DOHH2 (cell line): ENCODE measurements around the gene TAPT1.

Experiments
- H3F3A ChIP-seq: fragments of 200-600 bp; sonication (generic), shearing (Covaris generic); 2 replicates; pipeline ENCODE4 v1.6.0; 2016; ENCODE audit warnings: antibody characterized with exemption, mild to moderate bottlenecking; ENCODE audit not compliant: control insufficient read depth, insufficient read depth
- H3K27ac ChIP-seq: fragments of 200-600 bp; sonication (generic); 2 replicates; pipeline ENCODE4 v1.5.1; 2014; ENCODE audit warnings: low read depth, mild to moderate bottlenecking, low read length, moderate library complexity
- H3K27me3 ChIP-seq: fragments of 200-600 bp; sonication (generic); 2 replicates; pipeline ENCODE4 v1.6.1; 2014; ENCODE audit warnings: mild to moderate bottlenecking, low read length, mixed read lengths; ENCODE audit not compliant: control insufficient read depth
- H3K36me3 ChIP-seq: fragments of 200-600 bp; sonication (generic); 2 replicates; pipeline ENCODE4 v1.6.1; 2014; ENCODE audit warnings: mild to moderate bottlenecking, low read length, moderate library complexity, mixed read lengths; ENCODE audit not compliant: control insufficient read depth
- H3K4me1 ChIP-seq: fragments of 200-600 bp; sonication (generic); 2 replicates; pipeline ENCODE4 v1.6.1; 2014; ENCODE audit warnings: mild to moderate bottlenecking, low read length, mixed read lengths; ENCODE audit not compliant: control insufficient read depth
- H3K4me2 ChIP-seq: fragments of 200-600 bp; sonication (generic); 2 replicates; pipeline ENCODE4 v1.6.0; 2014; ENCODE audit warnings: mild to moderate bottlenecking, low read length, moderate library complexity
- H3K4me3 ChIP-seq: fragments of 200-600 bp; sonication (generic); 2 replicates; pipeline ENCODE4 v1.5.1; 2014; ENCODE audit warnings: mild to moderate bottlenecking, low read length, mixed read lengths
- H3K79me2 ChIP-seq: fragments of 200-600 bp; sonication (generic); 2 replicates; pipeline ENCODE4 v1.6.1; 2014; ENCODE audit warnings: mild to moderate bottlenecking, low read length, mixed read lengths; ENCODE audit not compliant: control insufficient read depth
- H3K9me2 ChIP-seq: fragments of 200-600 bp; sonication (generic); replicated peaks from 2 replicates; pipeline ENCODE4 v1.6.1; 2014; ENCODE audit warnings: mild to moderate bottlenecking, low read length, mixed read lengths; ENCODE audit not compliant: control insufficient read depth
- H3K9me3 ChIP-seq: fragments of 200-600 bp; sonication (generic); 2 replicates; pipeline ENCODE4 v1.6.1; 2014; ENCODE audit warnings: antibody characterized with exemption, low read length, mixed read lengths; ENCODE audit not compliant: control insufficient read depth, insufficient read depth
- H4K20me1 ChIP-seq: fragments of 200-600 bp; sonication (generic); 2 replicates; pipeline ENCODE4 v1.6.0; 2014; ENCODE audit warnings: low read depth, mild to moderate bottlenecking, antibody characterized with exemption, low read length, moderate library complexity; ENCODE audit not compliant: control insufficient read depth, insufficient read depth
- CTCF ChIP-seq: fragments of 200-600 bp; sonication (generic); IDR thresholded peaks from one replicate; pipeline ENCODE4 v1.5.1; 2014; ENCODE audit warnings: antibody characterized with exemption, mild to moderate bottlenecking, low read depth, low read length; ENCODE audit not compliant: poor library complexity, severe bottlenecking
- EZH2phosphoT487 ChIP-seq: fragments of 200-600 bp; sonication (generic); IDR thresholded peaks from 2 replicates; pipeline ENCODE4 v1.6.1; 2017; ENCODE audit warnings: borderline replicate concordance, mild to moderate bottlenecking, antibody characterized with exemption, low read length, moderate library complexity, mixed read lengths

Gene TAPT1

GRCh38 chr4:16159286-16159685 is 67.0 kb downstream of the TAPT1 start:
- H3K9me2 ChIP-seq = no peaks in the 10 kb centered on the region
- H3K27me3 ChIP-seq = no peaks in the 10 kb centered on the region
- no peaks in the 10 kb centered on the region for H3F3A ChIP-seq
- no peaks in the 10 kb centered on the region for H3K9me3 ChIP-seq
- no peaks in the 10 kb centered on the region for H3K4me1 ChIP-seq
- no peaks in the 10 kb centered on the region for H4K20me1 ChIP-seq
- no peak overlapping the region for H3K4me2 ChIP-seq
- no peak for TF ChIP-seq CTCF
- no peak for TF ChIP-seq EZH2phosphoT487
- H3K4me3 ChIP-seq = no peak overlapping the region
- no peaks in the 10 kb centered on the region for H3K79me2 ChIP-seq
- H3K27ac ChIP-seq = no peak overlapping the region
- H3K36me3 ChIP-seq = peaks cover 12% of the 10 kb centered on the region

DNA sequence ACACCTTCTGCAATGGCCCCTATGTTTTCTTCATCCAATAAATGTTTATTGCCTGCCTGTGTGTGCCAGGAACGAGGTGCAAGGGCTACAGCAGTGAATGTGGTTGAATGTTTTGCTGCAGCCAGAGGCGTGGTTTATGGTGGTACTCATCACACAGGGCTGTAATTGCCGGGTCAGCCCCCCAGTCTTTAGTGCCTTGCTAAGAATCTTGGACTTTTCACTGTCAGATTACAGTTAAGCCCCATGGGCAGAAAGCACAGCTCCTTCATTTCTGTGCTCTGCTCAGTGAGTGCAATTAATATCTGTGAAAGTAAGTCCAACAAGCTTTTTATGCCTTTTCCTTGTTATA is 67.8 kb downstream of the TAPT1 start:
- TF ChIP-seq EZH2phosphoT487 = no peak
- no peak for TF ChIP-seq CTCF
- Histone ChIP-seq H3K27ac (no peak overlapping the region), H3K9me3 (no peaks in the 10 kb centered on the region), H3K4me3 (no peak overlapping the region), H3K36me3 (peaks cover 4% of the 10 kb centered on the region), H3K4me2 (no peak overlapping the region), H3K27me3 (no peaks in the 10 kb centered on the region), H3K9me2 (no peaks in the 10 kb centered on the region), H3K4me1 (no peaks in the 10 kb centered on the region), H3F3A (no peaks in the 10 kb centered on the region), H4K20me1 (no peaks in the 10 kb centered on the region), H3K79me2 (no peaks in the 10 kb centered on the region)

DNA sequence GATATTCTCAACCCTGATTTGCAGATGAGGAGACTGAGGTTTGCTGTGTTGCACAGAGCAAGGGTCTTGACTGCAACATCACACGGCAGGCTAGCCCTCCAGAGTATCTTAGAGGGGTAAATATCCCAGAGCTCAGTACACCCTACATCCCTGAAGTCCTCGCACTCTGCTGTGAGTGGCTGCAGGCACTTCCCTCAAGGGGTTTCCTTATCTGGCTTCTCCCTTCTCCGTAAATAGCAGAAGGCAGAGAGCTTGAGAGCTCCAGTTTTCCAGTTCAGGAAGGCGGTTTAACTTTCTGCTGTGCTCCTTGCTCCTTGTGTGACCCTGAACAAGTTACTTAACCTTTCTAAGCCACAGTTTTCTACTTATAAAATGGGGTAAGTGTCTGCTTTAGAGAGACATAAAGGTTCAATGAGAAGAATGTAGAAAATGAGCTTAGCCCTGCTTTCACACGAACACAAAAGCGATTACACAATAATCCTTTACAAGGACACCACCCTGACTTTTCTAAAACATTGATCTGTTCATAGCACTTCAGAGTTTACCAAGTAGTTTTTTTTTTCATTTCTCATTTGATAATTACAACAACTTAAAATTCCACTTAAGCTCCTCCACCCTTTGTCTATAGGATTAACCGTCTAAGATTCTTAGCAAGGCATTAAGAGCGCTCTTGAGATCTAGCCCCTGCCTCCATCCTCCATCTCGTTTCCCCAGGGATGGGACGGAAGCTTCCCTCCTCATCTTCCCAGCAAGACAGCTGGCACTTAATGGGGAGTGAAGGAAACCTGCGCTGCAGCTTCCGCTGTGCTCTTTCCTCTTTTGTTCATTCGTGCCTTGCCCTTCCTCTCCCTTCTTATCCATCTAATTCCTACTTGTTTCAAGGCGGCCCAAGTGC is 68.4 kb downstream of the TAPT1 start:
- no peaks in the 10 kb centered on the region for H3K9me2 ChIP-seq
- H4K20me1 ChIP-seq = no peaks in the 10 kb centered on the region
- H3K4me2 ChIP-seq = no peak overlapping the region
- no peaks in the 10 kb centered on the region for H3K27me3 ChIP-seq
- no peak overlapping the region for H3K4me3 ChIP-seq
- no peaks in the 10 kb centered on the region for H3K79me2 ChIP-seq
- H3F3A ChIP-seq = no peaks in the 10 kb centered on the region
- no peaks in the 10 kb centered on the region for H3K9me3 ChIP-seq
- no peaks in the 10 kb centered on the region for H3K4me1 ChIP-seq
- no peak for TF ChIP-seq CTCF
- TF ChIP-seq EZH2phosphoT487 = no peak
- no peaks in the 10 kb centered on the region for H3K36me3 ChIP-seq
- no peak overlapping the region for H3K27ac ChIP-seq
